Fibroblast of skin of right quadriceps (primary cell): Measurements from ENCODE around the gene PSMD2.
"Not testable (repeated sequence)": the region's sequence is repeated elsewhere in the genome, so short reads cannot be mapped to it uniquely, and the experiment has no call there.

Source experiments
- DNase-seq: peaks from one replicate; pipeline ENCODE4 v3.0.0-alpha.2; 2013

Gene PSMD2

DNA sequence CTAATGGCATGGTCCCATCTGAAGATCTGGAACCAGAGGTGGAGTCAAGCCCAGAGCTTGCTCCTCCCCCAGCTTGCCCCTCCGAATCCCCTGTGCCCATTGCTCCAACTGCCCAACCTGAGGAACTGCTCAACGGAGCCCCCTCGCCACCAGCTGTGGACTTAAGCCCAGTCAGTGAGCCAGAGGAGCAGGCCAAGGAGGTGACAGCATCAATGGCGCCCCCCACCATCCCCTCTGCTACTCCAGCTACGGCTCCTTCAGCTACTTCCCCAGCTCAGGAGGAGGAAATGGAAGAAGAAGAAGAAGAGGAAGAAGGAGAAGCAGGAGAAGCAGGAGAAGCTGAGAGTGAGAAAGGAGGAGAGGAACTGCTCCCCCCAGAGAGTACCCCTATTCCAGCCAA lies 22.6 kb downstream of the PSMD2 start:
- no peak for DNase-seq

DNA sequence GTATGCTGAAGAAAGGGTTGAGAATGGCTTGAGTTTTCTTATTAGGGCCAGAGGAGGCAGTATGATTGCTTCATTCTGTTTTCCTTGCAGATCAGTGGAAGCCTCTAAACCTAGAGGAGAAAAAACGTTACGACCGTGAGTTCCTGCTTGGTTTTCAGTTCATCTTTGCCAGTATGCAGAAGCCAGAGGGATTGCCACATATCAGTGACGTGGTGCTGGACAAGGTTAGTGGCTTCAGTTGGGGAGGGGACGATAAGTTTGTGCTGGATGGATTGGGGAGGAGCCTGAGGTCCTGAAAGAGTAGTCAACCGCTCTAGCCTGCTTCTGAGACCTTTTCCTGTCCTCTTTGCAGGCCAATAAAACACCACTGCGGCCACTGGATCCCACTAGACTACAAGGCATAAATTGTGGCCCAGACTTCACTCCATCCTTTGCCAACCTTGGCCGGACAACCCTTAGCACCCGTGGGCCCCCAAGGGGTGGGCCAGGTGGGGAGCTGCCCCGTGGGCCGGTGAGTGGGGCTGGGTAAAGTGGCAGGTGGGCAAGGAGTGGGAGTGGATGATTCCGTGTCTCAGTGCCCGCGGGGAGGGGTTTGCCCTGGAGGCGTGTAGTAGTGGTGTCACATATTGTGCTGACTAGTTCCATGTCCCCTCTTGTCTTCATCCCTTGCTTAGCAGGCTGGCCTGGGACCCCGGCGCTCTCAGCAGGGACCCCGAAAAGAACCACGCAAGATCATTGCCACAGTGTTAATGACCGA lies 23.9 kb downstream of the PSMD2 start:
- DNase-seq = no peak

DNA sequence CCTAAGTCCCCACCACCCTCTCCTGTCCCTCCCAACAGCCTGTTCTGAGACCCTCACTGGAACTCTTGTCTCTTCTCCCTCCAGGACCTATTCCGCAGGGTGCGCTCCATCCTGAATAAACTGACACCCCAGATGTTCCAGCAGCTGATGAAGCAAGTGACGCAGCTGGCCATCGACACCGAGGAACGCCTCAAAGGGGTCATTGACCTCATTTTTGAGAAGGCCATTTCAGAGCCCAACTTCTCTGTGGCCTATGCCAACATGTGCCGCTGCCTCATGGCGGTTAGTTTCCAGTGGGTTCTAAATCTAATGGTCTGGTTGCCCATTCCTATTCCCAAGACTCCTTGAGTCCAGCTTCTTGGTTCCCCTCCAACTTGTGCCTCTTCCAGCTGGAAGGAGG lies 24.7 kb downstream of the PSMD2 start:
- DNase-seq = no peak

DNA sequence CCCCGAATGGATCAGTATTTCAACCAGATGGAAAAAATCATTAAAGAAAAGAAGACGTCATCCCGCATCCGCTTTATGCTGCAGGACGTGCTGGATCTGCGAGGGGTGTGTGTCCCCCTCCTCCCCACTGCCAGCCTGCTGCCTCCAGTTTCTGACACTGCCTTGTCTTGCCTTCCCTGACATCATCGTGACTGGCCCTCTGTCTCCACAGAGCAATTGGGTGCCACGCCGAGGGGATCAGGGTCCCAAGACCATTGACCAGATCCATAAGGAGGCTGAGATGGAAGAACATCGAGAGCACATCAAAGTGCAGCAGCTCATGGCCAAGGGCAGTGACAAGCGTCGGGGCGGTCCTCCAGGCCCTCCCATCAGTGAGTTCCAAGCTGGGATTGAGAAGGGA lies 26.2 kb downstream of the PSMD2 start:
- DNase-seq = no peak

DNA sequence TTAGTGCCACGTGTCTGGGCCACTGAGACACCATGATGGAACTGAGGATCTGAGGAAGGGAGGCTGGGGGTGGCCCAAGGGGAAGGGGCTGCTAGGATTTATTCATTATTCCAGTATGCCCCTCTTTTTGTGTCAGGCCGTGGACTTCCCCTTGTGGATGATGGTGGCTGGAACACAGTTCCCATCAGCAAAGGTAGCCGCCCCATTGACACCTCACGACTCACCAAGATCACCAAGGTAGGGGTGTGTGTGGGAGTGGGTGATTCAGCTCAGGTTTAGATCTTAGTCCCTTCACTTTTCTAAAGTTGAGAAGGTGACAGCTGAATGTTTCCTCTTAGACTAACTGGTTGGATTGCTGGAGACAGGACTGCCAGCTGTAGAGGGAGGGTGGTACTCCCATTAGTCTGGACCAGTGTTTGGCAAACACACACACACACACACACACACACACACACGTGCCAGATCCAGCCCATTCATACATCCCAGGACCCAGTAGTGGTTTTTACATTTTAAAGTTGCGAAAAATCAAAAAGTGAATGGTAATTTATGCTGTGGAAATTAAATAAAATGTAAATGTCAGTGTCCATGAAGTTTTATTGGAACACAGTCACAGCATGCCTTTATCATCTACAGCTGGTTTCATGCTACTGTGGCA lies 26.8 kb downstream of the PSMD2 start:
- DNase-seq = no peak

DNA sequence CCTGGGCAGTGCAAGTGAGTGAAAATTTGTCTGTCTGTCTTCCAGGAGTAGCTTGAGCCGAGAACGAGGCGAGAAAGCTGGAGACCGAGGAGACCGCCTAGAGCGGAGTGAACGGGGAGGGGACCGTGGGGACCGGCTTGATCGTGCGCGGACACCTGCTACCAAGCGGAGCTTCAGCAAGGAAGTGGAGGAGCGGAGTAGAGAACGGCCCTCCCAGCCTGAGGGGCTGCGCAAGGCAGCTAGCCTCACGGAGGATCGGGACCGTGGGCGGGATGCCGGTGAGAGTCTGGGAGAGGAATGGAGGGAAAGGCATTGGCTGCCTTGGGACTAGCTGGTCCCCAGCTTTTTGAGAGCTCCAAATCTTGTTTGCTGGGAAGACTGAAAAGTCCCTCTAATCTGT lies 28.1 kb downstream of the PSMD2 start:
- no peak for DNase-seq

DNA sequence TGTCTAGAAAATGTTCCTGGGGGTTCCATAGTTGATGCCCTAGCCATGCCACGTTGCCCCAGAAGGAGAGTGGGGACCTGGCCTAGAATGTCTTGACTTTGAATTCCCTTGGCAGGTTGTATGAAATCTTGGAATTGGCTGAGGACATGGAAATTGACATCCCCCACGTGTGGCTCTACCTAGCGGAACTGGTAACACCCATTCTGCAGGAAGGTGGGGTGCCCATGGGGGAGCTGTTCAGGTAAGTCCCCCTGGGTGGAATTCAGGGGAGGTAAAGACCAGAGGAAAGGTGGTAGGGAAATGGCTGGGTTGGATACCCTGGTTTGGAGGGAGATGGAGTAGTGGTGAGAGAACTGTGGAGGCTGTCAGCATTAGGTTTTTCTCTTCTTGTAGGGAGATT lies 29.5 kb downstream of the PSMD2 start:
- DNase-seq = no peak

DNA sequence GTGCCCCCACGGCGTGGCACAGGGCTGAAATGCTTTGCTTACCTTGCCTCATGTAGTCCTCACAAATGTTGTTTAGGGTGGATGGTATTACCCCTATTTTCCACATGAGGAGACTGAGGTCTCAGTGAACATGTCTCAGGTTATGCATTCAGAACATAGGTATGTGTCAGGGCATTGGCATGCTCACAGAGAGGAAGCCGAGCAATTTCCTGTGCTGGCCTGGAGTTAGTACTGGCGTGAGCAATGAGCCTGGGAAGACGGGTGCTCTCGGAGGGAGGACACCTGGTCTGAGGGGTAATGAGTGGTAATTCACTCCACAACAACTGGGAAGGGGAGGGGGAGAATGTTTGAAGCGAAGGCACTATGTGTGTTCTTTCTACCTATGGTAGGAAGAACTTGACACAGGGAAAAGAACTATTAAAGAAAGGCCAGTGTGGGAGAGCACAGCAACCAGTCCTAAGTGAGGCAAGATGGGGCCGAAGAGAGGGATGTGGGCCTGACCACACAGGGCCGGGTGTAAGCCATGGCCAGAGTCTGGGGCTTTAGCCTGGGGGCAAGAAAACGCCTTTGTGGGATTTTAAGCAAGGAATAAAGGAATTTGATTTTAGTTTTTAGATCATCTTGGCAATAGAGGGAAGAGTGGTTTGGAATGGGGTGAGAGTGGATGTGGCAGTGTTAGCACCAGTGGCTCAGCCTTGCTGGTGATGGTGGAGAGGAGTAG lies 33.5 kb downstream of the PSMD2 start:
- DNase-seq = peak; percentile 87

DNA sequence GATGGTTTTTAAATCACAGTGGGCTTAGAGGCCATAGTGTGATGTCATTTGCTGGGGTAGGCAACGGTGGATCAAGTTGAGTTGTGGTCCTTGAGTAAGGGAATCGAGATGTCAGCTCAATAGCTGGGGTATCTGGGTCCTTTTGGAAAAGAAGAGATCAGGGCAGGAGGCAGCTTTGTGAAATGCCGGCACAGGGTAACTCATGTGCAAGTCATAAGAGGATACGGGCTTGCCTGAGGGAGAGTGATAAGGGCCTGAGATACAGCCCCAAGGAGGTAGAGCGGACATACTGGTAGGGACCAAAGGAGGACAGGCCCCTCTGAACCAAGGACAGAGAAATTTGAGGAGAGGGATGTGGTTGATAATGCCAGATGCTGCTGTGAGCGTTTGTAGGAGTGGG lies 34.1 kb downstream of the PSMD2 start:
- no peak for DNase-seq

DNA sequence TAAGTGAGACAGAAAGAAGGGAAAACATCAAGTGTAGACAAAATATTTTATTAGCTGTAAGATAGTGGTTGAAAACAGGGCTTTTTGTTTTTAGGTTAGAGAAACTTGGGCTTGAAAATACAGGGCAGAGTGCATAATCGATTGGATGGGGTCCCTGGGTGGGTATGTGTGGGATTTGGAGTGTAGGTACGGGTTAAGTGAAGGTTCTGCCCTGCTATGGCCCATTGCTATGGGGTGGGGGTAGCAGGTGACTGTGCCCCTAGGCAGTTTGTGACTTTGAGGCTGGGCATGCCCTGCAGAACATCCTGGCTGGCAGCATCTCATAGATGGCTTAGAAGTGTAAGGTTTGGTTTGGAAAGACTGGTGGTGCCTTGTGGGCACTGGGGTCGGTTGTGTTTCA lies 34.7 kb downstream of the PSMD2 start:
- DNase-seq = no peak

DNA sequence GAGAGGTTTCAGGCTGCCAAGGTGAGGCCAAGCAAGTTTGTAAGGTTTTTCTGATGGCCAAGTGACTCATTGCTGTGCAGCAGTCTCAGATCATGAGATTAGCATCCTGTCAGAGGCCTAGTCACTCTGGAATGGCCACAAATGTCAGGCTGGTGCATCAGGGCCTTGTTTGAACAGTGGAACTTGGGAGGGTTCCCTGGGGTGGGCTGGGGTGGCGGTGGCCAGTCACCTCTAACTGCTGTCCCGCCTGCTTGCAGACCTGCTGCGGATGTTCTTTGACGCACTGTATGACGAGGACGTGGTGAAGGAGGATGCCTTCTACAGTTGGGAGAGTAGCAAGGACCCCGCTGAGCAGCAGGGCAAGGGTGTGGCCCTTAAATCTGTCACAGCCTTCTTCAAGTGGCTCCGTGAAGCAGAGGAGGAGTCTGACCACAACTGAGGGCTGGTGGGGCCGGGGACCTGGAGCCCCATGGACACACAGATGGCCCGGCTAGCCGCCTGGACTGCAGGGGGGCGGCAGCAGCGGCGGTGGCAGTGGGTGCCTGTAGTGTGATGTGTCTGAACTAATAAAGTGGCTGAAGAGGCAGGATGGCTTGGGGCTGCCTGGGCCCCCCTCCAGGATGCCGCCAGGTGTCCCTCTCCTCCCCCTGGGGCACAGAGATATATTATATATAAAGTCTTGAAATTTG lies 35.6 kb downstream of the PSMD2 start:
- peak; percentile 57 for DNase-seq

DNA sequence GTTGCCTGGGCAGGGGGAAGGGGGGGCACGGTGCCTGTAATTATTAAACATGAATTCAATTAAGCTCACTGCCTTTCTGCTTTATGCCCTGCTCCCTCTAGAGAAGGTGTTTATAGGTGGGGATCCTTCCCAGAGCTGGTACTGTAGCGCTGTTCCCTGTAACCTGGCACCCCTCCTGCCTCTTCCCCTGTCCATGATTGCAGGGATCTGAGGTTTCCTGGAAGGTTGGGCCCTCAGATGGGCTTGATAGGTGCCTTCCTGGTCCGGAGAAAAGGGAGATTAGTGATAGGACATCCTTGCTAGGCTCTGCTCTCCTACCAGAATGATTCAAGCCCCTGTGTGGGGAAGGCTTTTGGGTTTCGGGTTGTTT lies 36.2 kb downstream of the PSMD2 start:
- DNase-seq = no peak

DNA sequence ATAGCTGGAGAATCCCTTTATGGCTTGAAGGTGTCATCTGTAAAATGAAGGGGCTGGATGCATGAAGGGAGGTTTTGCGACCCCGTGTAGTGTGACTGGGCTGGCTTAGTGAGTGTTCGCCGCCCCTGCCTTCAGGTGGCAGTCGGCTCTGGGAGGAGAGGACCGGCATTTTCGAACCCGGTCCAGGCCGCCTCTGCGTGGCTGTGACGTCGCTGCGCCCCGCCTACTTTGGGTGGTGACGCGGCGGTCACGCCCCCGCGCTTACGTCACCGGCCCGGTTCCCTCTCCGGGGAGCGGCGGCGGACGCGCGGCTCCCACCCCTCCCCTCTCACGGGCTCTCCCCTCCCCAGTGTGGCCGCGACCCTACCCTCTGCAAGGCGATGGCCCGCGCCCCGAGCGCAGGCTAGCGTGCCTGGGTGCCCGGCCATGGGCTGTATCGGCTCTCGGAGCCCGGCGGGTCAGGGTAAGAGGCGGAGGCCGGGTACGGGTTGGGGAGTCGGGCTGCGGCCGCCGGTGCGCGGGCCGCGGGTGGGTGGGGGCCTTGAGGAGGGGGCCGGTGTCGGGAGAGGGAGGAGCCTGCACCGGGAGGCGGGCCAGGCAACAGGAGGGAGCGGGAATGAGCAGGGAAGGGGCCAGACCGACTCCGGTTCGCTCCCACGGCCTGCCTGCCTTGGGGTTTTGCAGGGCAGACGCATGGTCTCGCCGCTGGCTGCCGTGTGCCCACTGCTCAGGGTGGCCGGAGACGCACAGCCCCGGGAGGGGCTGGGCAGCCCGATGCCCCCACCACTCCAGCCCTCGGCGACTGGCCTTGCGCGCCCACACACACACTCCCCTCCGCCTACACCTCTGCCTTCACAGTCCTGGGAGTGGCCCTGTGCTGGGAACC lies 36.9 kb downstream of the PSMD2 start:
- DNase-seq = peak; percentile 78

DNA sequence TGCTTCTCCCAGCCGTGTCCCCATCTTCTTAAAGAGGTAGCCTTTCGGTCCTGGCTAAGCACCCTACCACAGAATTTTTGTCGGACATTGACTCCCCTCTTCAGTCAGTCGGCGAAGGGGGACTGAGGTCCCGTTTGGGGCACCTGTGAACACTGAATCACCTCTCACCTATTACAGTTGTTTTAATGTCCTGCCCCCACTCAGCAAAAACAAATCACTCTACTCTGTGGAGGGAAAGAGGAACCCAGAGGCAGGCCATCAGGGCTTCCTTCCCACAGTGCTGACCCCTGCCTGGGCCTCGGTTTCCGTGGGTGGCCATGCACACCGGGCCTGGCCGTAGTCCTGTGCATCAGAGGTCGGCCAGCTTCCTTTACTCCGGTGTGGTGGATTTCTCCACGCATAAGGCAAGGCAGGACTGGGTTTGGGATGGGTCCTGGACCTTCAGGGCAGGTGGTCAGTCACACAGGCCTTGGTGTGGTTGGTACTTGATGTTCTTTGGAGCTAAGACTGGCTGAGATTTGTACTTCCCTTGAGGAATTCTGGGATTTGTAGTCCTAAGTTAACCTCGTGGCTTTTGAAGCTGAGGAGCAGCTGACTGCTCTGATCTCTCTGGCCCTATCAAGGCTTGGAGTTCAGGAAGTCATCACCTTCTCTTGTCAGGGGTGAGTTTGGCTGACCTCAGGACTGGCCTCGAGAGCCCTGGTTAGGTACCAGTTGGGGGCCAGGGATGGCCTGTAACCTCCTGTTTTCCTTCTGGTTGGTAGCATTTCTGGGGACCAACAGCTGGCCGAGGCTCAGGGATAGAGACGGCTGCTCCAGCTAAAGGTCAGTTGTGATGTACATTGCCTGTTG lies 37.7 kb downstream of the PSMD2 start:
- DNase-seq = peak; percentile 48

DNA sequence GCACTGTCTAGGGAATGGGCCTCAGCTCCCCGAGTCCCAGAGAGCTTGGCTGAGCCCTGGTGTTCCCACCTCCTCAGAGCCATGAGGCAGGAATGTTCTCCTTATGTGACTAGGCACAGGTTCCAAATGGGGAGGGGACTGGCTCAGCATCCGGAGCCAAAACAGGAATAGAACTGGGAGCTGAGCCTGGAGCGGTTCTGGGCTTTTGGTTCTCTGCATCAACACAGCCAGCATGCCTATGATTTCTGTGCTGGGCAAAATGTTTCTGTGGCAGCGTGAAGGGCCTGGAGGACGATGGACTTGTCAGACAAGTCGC lies 38.3 kb downstream of the PSMD2 start, which contains the start of gene FAM131A:
Gene FAM131A (plus strand): TSS at position 202 of the 316 bp plus-strand sequence. CDS start 31 bp downstream, at position 233.
- DNase-seq = peak; percentile 34

DNA sequence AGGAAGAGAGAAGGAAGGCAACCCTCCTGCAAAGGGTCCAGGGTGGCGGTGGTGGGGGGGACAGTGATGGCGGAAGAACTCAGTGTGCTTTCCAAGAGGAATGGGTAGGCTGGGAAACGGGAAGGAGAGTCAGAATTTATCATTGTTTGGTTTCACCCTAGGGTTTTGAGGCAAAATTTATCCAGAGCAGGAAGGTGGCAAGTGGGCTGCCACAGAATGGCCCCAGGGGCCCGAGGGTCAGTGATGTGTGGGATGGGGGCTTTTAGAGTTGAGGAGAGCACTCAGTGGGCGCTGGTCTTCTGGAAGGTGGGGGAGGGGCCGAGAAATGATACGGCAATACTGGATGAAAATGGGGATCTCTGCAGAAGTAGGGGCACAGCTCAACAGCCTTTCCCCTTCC lies 38.9 kb downstream of the PSMD2 start:
- DNase-seq = no peak

DNA sequence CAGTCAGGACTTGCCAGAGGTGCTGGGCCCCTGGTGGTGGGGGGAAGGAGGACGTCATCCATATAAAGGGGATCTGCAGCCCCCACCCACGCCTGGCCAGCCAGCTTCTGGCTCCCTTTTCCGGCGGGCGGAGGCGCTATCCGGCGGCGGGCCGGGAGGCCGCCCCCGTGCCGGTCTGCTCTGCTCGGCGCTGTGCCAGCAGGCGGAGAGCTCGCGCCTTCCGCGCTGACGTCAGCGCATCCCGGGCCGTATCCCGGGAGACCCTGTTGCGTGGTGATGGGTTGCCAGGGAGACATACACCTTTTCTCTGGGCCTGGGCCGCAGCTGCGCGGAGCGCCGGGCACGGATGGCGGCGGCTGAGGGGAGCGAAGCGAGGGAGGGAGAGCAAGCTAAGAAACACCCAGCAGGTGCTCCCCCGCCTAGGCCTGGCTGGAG lies 39.5 kb downstream of the PSMD2 start:
- DNase-seq = peak; percentile 82

DNA sequence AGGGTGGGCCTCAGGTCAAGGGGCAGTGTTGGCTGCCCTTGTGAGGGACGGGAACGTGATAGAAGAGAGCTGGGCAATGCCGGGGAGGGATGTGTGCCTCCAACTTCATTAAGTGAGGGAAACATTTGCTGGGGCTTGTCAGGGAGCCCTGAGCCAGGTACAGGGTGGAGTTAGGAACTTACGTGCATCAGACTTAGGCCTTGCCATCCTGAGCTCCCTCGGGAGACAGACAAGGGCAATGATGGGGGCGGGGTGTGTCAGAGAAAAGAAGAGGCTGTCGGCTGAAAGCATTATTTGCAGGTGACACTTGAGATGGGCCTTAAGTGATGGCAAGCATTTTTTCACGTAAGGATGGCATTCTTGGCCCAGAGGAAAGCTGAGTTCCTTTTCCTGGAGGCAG lies 40.0 kb downstream of the PSMD2 start:
- DNase-seq = no peak

DNA sequence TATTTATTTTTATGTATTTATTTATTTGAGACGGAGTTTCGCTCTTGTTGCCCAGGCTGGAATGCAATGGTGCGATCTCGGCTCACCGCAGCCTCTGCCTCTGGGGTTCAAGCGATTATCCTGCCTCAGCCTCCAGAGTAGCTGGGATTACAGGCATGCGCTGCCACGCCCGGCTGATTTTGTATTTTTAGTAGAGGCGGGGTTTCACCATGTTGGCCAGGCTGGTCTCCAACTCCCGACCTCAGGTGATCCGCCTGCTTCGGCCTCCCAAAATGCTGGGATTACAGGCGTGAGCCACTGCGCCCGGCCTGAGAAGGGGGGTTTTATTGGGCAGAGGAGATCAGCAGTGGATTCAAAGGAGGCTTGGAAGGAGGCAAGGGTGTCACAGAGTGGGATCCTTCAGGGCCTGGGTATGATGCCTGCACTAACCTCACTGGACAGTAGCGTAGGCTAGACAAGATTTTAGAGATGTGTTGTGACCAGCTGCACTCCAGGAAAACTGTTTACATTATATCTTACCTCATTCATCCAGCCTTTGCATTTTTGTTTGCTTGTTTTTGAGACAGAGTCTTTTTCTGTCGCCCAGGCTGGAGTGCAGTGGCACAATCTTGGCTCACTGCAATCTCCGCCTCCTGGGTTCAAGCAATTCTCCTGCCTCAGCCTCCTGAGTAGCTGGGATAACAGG lies 40.6 kb downstream of the PSMD2 start:
- not testable (repeated sequence) for DNase-seq

DNA sequence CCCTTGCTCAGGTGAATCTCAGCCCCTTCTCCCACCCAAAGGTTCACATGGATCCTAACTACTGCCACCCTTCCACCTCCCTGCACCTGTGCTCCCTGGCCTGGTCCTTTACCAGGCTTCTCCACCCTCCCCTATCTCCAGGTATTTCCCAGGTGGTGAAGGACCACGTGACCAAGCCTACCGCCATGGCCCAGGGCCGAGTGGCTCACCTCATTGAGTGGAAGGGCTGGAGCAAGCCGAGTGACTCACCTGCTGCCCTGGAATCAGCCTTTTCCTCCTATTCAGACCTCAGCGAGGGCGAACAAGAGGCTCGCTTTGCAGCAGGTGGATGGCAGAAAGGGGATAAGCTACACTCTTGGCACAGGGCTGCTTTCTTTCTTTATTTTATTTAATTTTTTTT lies 42.9 kb downstream of the PSMD2 start:
- no peak for DNase-seq
